IPS-20b (cell line): ENCODE results near the gene CDH13.

Experiments
- H3K27ac ChIP-seq: one replicate; pipeline ENCODE4 v1.5.1; 2013; ENCODE audit warnings: low read length
- H3K27me3 ChIP-seq: 2 replicates; pipeline ENCODE4 v1.6.1; 2013; ENCODE audit warnings: mild to moderate bottlenecking, low read length, inconsistent platforms; ENCODE audit not compliant: insufficient read depth
- H3K36me3 ChIP-seq: 2 replicates; pipeline ENCODE4 v1.6.1; 2013; ENCODE audit warnings: low read depth, mild to moderate bottlenecking, inconsistent platforms, low read length, moderate library complexity; ENCODE audit not compliant: insufficient read depth
- H3K4me1 ChIP-seq: 2 replicates; pipeline ENCODE4 v1.6.1; 2013; ENCODE audit warnings: mild to moderate bottlenecking, control low read depth, inconsistent platforms, low read length, moderate library complexity; ENCODE audit not compliant: insufficient read depth
- H3K4me3 ChIP-seq: 2 replicates; pipeline ENCODE4 v1.5.1; 2013; ENCODE audit warnings: mild to moderate bottlenecking, low read length, inconsistent platforms
- H3K9ac ChIP-seq: 2 replicates; pipeline ENCODE4 v1.6.1; 2013; ENCODE audit warnings: low read depth, mild to moderate bottlenecking, inconsistent platforms, low read length, moderate library complexity
- H3K9me3 ChIP-seq: 2 replicates; pipeline ENCODE4 v1.6.1; 2013; ENCODE audit warnings: mild to moderate bottlenecking, low read depth, low read length, inconsistent platforms; ENCODE audit not compliant: insufficient read depth

Gene CDH13

DNA sequence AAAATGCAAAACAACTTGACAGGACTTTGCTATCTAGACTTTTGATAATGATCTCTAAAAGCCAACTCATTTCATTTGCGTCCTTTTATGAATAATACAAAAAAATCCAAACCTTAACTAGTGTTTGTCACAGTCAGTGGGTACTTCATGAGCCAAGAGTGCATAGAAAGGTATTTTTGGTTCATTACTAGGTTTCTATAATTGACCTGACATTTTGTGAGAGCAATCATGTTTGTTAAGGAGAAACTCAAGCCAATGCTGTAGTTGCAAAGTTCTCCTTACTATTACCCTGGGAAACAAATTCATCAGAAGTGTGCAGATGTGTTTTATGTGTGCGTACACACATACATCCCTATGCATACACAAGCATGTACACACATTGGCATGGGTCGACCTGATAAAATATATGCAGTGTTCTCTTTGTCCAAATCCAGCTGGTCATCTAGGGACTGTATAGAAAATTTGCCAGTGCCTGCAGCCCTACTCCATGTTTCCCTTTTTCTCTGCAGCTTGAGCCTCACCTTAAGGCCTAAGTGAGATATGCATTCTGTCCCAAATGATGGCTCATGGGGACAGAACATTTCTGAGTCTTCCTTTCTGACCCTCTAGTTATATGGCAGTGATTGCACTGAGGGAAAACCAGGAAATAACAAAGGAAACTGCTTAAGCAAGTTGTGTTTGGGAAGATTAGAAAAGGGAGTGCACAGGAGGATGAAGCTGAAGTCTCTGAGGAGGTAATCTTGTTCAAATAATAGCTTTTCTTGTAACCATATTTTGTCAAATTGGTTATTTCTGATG is 128.1 kb downstream of the CDH13 start:
- Histone ChIP-seq H3K36me3 (no peaks in the 10 kb centered on the region), H3K4me1 (peaks cover 6% of the 10 kb centered on the region; the same call in 1 of the 2 replicates), H3K27ac (no peak overlapping the region), H3K27me3 (no peaks in the 10 kb centered on the region), H3K4me3 (no peak overlapping the region), H3K9me3 (no peaks in the 10 kb centered on the region), H3K9ac (no peak overlapping the region)

DNA sequence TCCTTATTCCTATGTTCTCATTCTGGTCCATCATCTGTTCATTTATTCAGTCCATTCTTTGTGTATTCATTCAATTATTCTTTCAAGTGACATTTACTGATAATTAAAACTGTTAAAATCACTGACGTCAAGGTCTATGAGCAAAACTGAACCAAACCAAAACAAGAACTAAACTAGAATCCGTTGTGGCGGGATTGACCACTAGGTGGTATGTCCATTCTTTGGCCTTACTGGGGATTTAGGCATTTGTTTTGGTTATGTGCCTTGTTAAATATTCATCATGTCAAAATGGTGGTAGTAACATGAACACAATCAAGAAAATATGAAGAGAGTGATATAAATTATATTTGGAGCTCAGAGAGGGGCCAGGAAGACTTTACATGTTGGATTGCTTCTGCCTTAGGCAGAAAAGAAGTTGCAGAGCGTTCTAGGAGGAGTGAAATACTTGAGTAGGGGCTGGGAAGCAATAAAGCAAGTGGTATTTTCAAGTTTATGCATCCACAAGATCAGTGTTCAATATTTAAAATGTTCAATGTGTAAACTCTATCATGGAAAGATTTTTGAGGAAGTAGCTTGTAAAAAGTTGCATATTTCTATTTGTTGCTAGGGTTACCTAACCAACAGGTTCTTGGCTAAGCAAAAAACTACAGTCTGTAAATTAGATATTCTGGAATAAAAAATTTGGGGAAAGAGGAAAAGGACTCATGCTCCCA is 129.0 kb downstream of the CDH13 start:
- H3K4me3 ChIP-seq = no peak overlapping the region
- H3K27me3 ChIP-seq = no peaks in the 10 kb centered on the region
- no peaks in the 10 kb centered on the region for H3K9me3 ChIP-seq
- no peak overlapping the region for H3K27ac ChIP-seq
- no peaks in the 10 kb centered on the region for H3K36me3 ChIP-seq
- H3K4me1 ChIP-seq = peaks cover 6% of the 10 kb centered on the region; the same call in 1 of the 2 replicates
- no peak overlapping the region for H3K9ac ChIP-seq

DNA sequence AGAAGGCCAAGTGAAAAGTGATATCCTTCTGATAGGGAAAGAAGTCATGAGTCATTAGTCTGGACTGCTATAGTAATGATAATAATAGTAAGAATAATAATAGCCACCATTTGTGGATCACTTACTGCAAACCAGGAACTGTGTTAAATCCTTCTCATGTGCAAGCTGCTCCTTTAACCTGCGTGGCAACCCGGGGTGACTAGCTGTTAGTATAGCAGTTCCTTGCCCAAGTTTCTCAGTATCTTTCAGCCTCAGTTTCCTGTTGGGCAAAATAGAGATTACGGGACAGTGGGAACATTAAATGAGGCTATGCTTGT is 129.5 kb downstream of the CDH13 start:
- no peaks in the 10 kb centered on the region for H3K36me3 ChIP-seq
- no peak overlapping the region for H3K9ac ChIP-seq
- no peak overlapping the region for H3K27ac ChIP-seq
- H3K9me3 ChIP-seq = no peaks in the 10 kb centered on the region
- no peaks in the 10 kb centered on the region for H3K27me3 ChIP-seq
- H3K4me3 ChIP-seq = no peak overlapping the region
- H3K4me1 ChIP-seq = peaks cover 6% of the 10 kb centered on the region; the same call in 1 of the 2 replicates

DNA sequence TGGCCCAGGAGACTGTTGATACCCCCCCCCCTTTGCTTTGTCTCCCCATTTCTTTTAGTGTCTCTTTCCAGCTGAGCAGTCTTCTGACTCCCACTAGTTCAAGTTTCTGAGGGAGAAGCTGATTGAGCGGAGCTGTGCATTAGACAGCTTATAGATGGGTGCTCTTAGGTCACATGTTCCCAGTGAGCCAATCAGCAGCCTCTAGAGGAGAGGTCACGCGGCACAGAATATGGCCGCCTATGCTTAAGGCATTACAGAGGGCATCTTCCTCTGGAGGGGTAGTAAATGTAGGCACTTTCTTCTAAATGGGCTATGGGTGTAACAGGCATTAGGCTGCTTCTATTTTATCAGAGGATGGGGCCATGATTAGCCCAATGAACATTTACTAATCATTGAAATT is 131.6 kb downstream of the CDH13 start:
- H3K36me3 ChIP-seq = no peaks in the 10 kb centered on the region
- no peaks in the 10 kb centered on the region for H3K27me3 ChIP-seq
- H3K4me3 ChIP-seq = no peak overlapping the region
- H3K4me1 ChIP-seq = peaks cover 6% of the 10 kb centered on the region; the same call in 1 of the 2 replicates
- H3K9me3 ChIP-seq = no peaks in the 10 kb centered on the region
- H3K27ac ChIP-seq = no peak overlapping the region
- no peak overlapping the region for H3K9ac ChIP-seq

DNA sequence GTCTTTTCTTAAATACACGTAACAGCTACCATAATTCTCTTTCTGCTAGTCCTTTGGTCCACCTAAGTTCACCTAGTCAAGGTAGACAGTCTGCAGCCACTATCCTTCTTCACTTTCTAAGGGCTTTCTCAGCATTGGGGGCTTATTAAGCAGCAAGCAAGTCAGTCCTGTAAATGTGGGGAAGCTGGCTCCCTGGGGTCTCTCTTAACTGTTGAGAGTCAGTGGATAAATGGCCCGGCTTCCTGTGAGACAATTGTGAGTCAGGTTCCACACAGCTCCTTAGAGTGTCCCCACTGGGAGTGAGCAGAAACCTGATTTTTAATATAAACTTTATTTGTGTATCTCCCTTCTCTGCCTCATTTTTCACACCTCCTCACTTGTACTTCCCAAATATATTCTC is 132.1 kb downstream of the CDH13 start:
- no peak overlapping the region for H3K9ac ChIP-seq
- H3K4me3 ChIP-seq = no peak overlapping the region
- no peak overlapping the region for H3K27ac ChIP-seq
- H3K36me3 ChIP-seq = no peaks in the 10 kb centered on the region
- no peaks in the 10 kb centered on the region for H3K27me3 ChIP-seq
- peaks cover 6% of the 10 kb centered on the region; the same call in 1 of the 2 replicates for H3K4me1 ChIP-seq
- H3K9me3 ChIP-seq = no peaks in the 10 kb centered on the region

DNA sequence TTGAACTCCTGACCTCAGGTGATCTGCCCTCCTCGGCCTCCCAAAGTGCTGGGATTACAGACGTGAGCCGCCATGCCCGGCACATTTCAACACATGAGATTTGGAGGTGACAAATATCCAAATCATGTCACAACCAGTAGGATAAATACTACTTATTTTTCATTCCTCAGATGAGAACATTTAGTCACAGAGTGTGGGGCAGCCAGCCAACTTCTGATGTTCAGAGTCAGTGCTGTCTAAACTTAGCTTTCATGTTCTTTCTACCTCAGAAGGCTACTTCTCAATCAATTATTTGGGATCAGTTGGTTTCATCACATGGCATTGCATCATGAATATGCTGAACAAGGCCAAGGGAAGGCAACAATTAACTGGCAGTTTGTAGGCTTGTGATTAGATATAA is 134.5 kb downstream of the CDH13 start:
- H3K4me3 ChIP-seq = no peak overlapping the region
- no peak overlapping the region for H3K9ac ChIP-seq

DNA sequence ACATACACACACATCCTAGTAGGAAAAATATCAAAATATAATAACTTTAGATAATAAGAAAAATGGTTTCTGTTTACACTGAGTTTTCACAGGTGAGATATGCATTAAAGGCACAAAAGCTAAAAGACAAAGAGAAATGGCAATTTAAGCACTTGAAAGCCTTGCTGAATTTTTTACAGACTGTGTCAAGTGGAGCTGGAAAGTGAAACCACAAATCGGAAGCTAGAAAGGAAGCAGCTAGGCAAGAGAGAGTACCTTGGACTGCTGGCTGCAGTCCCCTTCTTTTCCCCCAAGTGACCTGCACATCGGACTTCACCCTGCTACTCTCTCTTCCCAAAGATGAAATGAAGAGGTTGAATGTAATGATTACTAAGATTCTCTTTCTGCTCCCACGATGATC is 135.1 kb downstream of the CDH13 start:
- Histone ChIP-seq H3K27ac (no peak overlapping the region), H3K4me1 (peaks cover 6% of the 10 kb centered on the region; the same call in 1 of the 2 replicates), H3K9me3 (no peaks in the 10 kb centered on the region), H3K36me3 (no peaks in the 10 kb centered on the region), H3K4me3 (no peak overlapping the region), H3K27me3 (no peaks in the 10 kb centered on the region), H3K9ac (no peak overlapping the region)

More for the DNA sequence above, 134.5 kb downstream of the CDH13 start:
- Histone ChIP-seq H3K36me3 (no peaks in the 10 kb centered on the region), H3K27me3 (no peaks in the 10 kb centered on the region), H3K27ac (no peak overlapping the region), H3K4me1 (peaks cover 6% of the 10 kb centered on the region; the same call in 1 of the 2 replicates), H3K9me3 (no peaks in the 10 kb centered on the region)

DNA sequence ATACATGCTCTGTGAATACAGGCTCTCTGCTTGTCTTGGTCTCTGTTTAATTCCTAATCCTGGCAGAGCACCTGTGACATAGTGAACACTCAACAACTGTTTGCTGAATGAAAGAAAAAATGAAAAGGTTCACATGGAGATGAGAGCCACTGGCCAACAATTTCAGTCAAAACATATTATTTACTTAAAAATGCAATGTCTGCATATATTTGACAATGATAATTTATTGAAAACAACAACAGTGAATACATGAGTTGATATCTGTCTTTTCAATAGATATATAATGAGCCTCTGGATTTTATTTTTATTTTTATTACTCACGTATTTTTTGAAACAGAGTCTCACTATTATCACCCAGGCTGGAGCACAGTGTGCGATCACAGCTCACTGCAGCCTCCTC is 136.6 kb downstream of the CDH13 start:
- Histone ChIP-seq H3K27me3 (no peaks in the 10 kb centered on the region), H3K4me1 (peaks cover 6% of the 10 kb centered on the region; the same call in 1 of the 2 replicates), H3K9ac (no peak overlapping the region), H3K27ac (no peak overlapping the region), H3K9me3 (no peaks in the 10 kb centered on the region), H3K36me3 (no peaks in the 10 kb centered on the region), H3K4me3 (no peak overlapping the region)

DNA sequence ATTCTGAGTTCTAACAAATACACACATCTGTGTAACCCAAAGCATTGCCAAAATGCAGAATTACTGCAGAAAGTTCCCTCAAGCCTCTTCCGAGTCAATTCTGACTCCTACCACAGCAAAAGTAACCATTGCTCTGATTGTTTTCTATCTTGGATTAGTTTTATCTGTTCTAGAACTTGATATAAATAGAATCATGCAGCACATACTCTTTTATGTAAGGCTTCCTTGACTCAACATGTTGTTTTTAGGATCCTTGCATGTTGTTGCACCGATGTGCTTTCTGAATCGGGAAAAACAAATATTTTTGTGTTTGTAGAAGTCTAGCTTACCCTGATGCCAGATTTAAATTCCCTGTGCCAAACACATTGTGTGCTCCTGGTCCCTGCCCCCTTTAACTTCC is 140.4 kb downstream of the CDH13 start:
- no peak overlapping the region for H3K9ac ChIP-seq
- H3K4me1 ChIP-seq = no peaks in the 10 kb centered on the region
- no peak overlapping the region for H3K27ac ChIP-seq
- no peak overlapping the region for H3K4me3 ChIP-seq
- H3K36me3 ChIP-seq = no peaks in the 10 kb centered on the region
- H3K9me3 ChIP-seq = no peaks in the 10 kb centered on the region
- no peaks in the 10 kb centered on the region for H3K27me3 ChIP-seq

DNA sequence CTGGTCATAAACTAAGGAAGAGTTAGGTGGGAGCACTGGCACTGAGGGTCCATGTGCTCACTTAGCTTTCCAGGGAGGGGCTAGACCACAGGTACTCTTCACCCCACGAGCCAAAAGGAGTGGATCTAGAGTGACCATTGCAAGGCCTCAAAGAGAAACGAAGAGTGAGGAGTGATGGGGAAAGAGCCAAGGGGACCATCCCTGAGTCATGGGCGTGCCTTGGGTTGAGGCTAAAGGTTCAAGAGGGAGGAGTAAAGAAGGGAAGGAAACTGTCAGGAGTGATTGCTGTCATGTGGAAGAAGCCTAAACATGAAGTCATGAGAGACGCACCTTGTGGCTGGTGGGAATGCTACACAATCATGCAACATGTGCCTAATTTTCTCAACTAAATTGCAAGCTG is 141.0 kb downstream of the CDH13 start:
- Histone ChIP-seq H3K9ac (no peak overlapping the region), H3K9me3 (no peaks in the 10 kb centered on the region), H3K36me3 (no peaks in the 10 kb centered on the region), H3K27me3 (no peaks in the 10 kb centered on the region), H3K27ac (no peak overlapping the region), H3K4me1 (no peaks in the 10 kb centered on the region), H3K4me3 (no peak overlapping the region)

DNA sequence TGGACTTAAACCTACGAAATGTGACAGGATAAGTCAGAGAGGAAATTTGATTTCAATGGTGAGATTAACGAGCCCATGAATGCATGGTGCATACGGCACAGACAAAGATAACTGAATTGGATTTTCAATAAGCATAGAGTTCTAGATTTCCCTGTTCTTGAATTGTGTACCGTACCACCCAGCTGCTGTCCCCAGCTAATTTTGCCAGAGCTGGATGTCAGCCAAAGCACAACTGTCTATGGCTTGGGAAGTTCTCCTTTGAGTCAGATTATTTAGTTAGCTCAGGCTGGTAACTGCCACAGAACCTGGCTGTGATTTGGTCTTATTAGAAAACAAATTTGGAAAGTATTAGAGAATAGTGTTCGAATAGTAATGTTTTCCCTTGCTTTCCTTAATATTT is 143.1 kb downstream of the CDH13 start:
- no peaks in the 10 kb centered on the region for H3K36me3 ChIP-seq
- no peaks in the 10 kb centered on the region for H3K4me1 ChIP-seq
- no peak overlapping the region for H3K9ac ChIP-seq

DNA sequence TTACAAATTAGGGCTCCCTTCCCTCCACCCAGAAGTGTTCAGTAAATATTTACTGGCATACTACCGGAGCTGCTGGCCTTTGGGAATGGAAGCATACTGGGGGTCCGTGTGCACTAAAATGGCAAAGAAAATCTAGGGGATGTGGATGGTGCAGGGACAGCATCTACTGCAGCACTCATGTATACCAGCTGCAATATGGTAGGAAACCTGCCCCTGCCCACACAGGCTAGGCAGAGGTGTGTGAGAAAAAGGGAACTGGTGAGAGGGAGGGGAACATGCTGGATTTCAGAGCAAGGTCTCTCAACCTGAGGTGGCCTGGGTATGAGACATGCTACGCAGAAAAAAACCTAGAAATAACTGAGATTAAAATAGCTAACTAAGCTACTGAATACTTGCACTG is 145.4 kb downstream of the CDH13 start:
- H3K9ac ChIP-seq = no peak overlapping the region
- no peaks in the 10 kb centered on the region for H3K27me3 ChIP-seq
- no peaks in the 10 kb centered on the region for H3K4me1 ChIP-seq
- H3K36me3 ChIP-seq = no peaks in the 10 kb centered on the region
- H3K4me3 ChIP-seq = no peak overlapping the region
- H3K27ac ChIP-seq = no peak overlapping the region
- H3K9me3 ChIP-seq = no peaks in the 10 kb centered on the region

More for the DNA sequence above, 143.1 kb downstream of the CDH13 start:
- Histone ChIP-seq H3K4me3 (no peak overlapping the region), H3K27me3 (no peaks in the 10 kb centered on the region), H3K9me3 (no peaks in the 10 kb centered on the region), H3K27ac (no peak overlapping the region)
